Measurements from ENCODE around the gene APPBP2. TPM values are rescaled to one million over a fixed set of nuclear protein-coding genes. Genes with fewer than 3 reads are reported as not detected.

Gene APPBP2, protein sequence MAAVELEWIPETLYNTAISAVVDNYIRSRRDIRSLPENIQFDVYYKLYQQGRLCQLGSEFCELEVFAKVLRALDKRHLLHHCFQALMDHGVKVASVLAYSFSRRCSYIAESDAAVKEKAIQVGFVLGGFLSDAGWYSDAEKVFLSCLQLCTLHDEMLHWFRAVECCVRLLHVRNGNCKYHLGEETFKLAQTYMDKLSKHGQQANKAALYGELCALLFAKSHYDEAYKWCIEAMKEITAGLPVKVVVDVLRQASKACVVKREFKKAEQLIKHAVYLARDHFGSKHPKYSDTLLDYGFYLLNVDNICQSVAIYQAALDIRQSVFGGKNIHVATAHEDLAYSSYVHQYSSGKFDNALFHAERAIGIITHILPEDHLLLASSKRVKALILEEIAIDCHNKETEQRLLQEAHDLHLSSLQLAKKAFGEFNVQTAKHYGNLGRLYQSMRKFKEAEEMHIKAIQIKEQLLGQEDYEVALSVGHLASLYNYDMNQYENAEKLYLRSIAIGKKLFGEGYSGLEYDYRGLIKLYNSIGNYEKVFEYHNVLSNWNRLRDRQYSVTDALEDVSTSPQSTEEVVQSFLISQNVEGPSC
- total RNA-seq (22.5 and 22.9 TPM in 2 replicates), polyA plus RNA-seq (30.9 and 40.1 TPM in 2 replicates)

DNA sequence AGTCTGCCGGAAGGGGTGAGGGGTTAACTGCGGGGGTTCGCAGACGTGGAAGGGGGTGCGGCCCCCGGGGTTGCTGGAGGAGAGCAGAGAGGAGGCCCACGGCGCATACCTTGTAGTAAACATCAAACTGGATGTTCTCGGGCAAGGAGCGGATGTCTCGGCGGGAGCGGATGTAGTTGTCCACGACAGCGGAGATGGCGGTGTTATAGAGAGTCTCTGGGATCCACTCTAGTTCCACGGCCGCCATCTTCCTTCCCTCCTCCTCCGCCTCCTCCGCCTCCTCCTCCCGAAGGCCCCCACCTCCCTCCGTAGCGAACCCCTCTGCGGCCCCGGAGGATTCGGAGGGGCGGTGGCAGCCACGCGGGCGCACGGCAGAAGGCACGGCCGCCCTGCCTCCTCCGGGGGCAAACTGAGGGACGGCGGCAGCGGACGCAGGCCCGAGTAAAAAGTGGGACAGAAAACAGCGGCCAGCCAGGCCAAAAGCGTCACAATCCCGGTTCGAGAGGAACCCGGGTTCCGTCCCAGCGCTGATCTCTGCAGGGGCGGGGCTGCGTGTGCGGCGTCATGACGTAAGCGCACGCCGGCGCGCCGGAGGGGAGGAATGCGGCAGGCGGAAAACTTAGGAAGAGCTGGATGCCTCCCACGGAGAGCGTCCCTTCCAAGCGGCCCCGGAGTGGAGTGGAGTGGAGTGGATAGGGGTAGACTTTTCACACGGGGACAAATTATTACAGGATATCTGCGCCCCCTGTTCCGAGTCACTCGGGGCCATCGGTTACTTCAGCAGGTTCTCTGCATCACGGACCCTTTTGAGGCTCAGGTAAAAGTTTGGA, at the start of gene APPBP2:
Gene APPBP2 (minus strand): TSS at position 558 of the 830 bp plus-strand sequence. CDS start 311 bp downstream, at position 247.
- Histone ChIP-seq H3K27me3 (no peaks in the 10 kb centered on the region), H3K27ac (peak within 1 kb of the TSS; percentile 99), H3K4me1 (ENCODE audit: low read depth) (peaks cover 10% of the 10 kb centered on the region), H3K36me3 (no peaks in the 10 kb centered on the region), H3K4me3 (peak within 1 kb of the TSS; percentile 83), H3K9me3 (ENCODE audit: low read depth) (no peaks in the 10 kb centered on the region)
- TF ChIP-seq, protein P1, sequence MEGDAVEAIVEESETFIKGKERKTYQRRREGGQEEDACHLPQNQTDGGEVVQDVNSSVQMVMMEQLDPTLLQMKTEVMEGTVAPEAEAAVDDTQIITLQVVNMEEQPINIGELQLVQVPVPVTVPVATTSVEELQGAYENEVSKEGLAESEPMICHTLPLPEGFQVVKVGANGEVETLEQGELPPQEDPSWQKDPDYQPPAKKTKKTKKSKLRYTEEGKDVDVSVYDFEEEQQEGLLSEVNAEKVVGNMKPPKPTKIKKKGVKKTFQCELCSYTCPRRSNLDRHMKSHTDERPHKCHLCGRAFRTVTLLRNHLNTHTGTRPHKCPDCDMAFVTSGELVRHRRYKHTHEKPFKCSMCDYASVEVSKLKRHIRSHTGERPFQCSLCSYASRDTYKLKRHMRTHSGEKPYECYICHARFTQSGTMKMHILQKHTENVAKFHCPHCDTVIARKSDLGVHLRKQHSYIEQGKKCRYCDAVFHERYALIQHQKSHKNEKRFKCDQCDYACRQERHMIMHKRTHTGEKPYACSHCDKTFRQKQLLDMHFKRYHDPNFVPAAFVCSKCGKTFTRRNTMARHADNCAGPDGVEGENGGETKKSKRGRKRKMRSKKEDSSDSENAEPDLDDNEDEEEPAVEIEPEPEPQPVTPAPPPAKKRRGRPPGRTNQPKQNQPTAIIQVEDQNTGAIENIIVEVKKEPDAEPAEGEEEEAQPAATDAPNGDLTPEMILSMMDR (IDR thresholded peaks at IDR 0.05; ENCODE audit: low read depth, low read length), result no peak
- peak; percentile 91 to 94 for DNase-seq (ENCODE audit: low read depth in 1 of 2, low spot score in 1 of 2)

DNA sequence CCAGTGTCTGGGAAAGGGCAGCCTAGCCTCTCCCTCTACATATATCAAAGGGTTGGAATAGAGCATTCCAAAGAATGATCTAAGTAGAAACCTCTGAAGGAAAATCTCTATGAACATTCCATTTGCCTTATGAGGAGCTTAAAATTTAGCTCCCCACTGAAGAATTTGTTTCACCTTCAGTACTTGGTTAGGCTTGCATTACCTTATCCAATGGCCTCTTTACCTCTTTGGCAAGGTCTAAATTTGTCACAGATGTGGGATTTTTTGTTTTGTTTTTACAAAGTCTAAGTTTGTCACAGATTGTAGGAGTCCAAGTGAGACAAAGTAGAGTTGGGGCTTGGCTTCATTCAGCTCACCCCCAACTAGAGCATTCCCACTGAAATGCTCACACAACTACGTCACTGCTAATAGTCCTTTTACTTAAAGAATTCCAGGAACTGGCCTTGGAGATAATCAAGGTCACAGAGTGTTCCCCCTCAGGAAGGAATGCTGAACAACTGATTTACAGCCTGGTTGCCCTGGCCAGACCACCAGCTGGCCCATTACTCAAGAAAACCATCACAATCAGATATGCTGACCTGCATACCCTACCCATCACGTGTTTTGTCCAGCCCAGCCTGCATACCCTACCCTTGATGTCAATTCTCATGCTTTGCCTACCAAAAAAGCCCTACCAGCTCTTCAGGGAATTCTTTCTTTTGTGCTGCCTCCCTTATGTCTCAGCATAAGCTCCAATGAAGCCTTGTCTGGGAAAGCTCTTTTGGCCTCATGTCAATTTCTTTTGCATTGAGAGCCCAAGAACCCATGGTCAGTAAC, 47.4 kb upstream of the APPBP2 start:
- DNase-seq (ENCODE audit: low read depth in 1 of 2, low spot score in 1 of 2), result peak; percentile 13 to 88

DNA sequence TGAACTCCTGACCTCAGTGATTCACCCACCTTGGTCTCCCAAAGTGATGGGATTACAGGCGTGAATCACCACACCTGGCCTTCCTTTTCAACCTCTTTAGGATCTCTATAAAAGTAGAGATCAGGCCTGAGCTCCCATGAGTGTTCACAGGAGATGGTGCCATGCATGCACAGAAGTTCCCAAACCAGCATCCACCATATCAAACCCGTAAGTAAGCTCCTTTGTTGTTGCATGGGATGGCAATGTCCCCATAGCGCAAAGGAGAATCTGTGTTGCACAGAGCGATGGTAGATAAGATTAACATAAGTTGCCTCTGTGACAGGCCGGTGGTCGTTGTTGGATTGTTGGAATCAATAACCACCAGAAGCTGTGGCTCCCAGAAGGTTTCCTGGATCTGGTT, 39.2 kb upstream of the APPBP2 start:
- H3K4me1 ChIP-seq (ENCODE audit: low read depth), result no peaks in the 10 kb centered on the region
- no peaks in the 10 kb centered on the region for H3K36me3 ChIP-seq
- no peaks in the 10 kb centered on the region for H3K9me3 ChIP-seq (ENCODE audit: low read depth)
- no peak overlapping the region for H3K27ac ChIP-seq
- H3K27me3 ChIP-seq, result no peaks in the 10 kb centered on the region
- DNase-seq (ENCODE audit: low read depth in 1 of 2, low spot score in 1 of 2), result no peak
- H3K4me3 ChIP-seq, result no peak overlapping the region
- TF ChIP-seq, protein P1 (IDR thresholded peaks at IDR 0.05; ENCODE audit: low read depth, low read length), result no peak

More for the DNA sequence above, 47.4 kb upstream of the APPBP2 start:
- Histone ChIP-seq H3K27me3 (no peaks in the 10 kb centered on the region), H3K4me1 (ENCODE audit: low read depth) (no peaks in the 10 kb centered on the region), H3K27ac (peak overlapping the region; percentile 70), H3K36me3 (no peaks in the 10 kb centered on the region), H3K4me3 (no peak overlapping the region), H3K9me3 (ENCODE audit: low read depth) (no peaks in the 10 kb centered on the region)
- TF ChIP-seq, protein P1 (IDR thresholded peaks at IDR 0.05; ENCODE audit: low read depth, low read length), result peak; percentile 22

DNA sequence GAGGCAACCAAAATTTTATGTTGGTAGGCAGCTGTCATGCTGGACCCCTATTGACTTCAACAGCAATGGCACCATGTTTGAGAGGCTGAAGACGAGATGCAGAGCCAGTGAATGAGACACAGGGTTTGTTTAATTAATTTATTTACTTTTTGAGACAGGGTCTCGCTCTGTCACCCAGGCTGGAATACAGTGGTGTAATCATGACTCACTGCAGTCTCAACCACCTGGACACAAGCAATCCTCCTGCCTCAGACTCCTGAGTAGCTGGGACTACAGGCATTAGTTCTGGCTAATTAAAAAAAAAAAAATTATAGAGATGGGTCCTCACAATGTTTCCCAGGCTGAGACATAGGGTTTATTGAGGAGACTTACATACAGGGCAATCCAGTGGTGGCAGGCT, 37.7 kb upstream of the APPBP2 start:
- no peaks in the 10 kb centered on the region for H3K9me3 ChIP-seq (ENCODE audit: low read depth)
- TF ChIP-seq, protein P1 (IDR thresholded peaks at IDR 0.05; ENCODE audit: low read depth, low read length), result no peak
- no peaks in the 10 kb centered on the region for H3K4me1 ChIP-seq (ENCODE audit: low read depth)
- no peak overlapping the region for H3K27ac ChIP-seq
- DNase-seq (ENCODE audit: low read depth in 1 of 2, low spot score in 1 of 2), result no peak
- H3K36me3 ChIP-seq, result no peaks in the 10 kb centered on the region
- H3K4me3 ChIP-seq, result no peak overlapping the region
- no peaks in the 10 kb centered on the region for H3K27me3 ChIP-seq

DNA sequence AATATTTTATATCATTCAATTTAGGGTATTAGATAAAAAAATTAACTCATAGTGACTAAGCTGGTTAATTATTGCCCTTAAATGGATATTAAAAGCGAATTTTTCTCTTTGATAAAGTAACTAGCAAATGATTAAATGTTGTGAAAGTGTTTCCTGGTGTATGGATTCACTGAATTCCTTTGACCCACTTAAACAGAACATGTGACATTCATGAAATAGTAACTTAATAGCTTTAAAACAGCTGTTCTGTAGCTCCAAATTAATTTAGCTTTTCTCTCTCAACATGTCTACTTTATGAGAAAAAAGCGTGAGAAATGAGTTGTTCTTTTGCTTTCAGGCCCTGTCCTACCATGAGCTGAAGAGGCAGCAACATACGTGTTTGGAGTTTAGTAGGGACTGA, 36.4 kb upstream of the APPBP2 start:
- H3K4me1 ChIP-seq (ENCODE audit: low read depth), result no peaks in the 10 kb centered on the region
- H3K36me3 ChIP-seq, result no peaks in the 10 kb centered on the region
- H3K9me3 ChIP-seq (ENCODE audit: low read depth), result no peaks in the 10 kb centered on the region
- no peak overlapping the region for H3K4me3 ChIP-seq
- TF ChIP-seq, protein P1 (IDR thresholded peaks at IDR 0.05; ENCODE audit: low read depth, low read length), result no peak
- DNase-seq (ENCODE audit: low read depth in 1 of 2, low spot score in 1 of 2), result no peak
- H3K27me3 ChIP-seq, result no peaks in the 10 kb centered on the region
- H3K27ac ChIP-seq, result no peak overlapping the region

Measured in cardiac muscle cell (in vitro differentiated cells and primary cell).